GM18867 (cell line): ENCODE data around the gene IGFL3.

Source experiments
- ATAC-seq: cut with Tn5 transposase; IDR thresholded peaks from one replicate; pipeline ENCODE4 v1.9.1; 2021; ENCODE audit warnings: mild to moderate bottlenecking, moderate library complexity; ENCODE audit not compliant: unreplicated experiment

The IGFL3 gene

DNA sequence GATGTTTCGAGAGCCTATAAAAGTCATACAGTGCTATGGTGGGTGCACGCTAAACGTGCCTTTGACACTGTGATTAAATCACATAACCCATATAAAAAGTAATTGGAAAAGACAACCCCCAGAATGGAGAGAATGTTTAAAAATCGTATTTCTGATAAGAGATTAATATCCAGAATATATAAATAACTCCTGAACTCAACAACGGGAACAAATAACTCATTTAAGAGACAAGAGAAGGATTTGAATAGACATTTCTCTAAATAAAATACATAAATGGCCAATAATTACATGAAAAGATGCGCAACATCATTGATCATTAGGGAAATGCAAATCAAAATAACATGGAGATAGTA, 46.7 kb downstream of the IGFL3 start:
- ATAC-seq, result no peak

DNA sequence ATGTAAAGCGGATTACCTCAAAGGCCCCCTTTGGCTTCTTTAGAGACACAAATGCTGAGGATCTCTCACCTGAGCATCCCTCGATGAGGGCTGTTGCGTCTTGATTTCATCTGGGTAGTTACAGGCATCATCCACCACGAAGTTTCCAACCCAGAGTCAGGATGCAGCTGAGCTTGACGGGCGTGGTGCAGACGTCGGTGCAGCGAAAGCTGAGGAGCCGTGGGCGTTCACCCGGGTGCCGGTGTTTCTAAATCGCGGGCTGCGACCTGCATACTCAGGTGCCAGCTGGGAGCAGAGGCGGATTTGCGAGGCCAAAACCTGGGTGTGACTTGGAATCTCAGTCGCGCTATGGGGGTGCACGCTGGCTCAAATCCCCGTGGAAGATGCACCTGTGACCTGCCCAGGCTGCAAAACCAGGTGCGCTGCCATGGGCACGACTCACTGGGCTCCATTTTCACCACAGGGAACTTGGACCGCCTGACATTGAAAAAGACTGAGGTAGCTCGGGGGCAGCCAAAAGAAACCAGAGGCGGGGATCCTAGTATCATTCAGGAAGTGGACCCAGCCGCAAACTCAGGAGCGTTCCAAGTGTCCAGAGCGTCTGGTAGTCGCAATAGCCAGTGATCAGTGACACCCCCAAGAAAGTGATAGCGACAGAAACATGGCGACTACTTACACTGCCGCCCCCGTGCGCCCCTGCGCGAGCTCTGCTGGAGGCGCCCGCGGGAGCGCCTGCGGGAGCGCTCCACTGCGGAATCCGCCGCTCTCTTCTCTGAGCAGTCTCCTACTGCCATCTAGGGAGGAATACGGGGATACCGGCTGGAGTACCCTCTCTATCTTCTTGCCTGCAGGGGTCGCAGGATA, 47.3 kb downstream of the IGFL3 start:
- ATAC-seq, result no peak

- no peak for ATAC-seq
Measured at GRCh38 chr19:46076031-46076880, 48.2 kb downstream of the IGFL3 start.

DNA sequence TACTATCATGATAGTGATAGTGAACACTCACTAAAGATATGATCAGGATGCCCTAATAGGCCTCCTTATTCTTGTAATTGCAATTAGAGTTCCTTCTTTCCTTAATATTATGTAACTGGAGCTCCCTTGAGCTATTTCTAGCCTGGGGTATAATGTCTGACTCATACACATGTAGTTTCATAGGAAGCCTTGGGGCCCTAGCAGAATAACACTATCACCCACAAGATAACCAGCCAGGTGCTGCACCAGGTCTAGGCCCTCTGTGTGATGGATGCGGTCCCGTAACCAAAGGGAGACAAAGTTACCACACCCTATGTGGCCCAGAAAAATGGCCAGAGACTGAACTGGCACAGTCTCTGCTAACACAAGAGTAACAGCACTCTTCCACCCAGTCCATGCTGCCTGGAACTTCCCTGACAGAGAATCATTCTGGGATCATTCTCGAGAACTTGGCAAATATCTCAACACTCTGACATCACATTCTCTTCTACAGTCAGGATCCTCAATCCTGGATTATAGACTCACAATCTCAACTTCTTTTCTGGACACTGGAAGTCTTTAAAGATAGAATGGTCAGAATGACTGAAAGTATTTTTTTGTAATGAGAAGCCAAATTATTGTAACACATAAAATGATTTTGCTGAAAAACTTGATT, 51.1 kb downstream of the IGFL3 start:
- no peak for ATAC-seq
